Esophagus squamous epithelium (tissue), 5 donors: ENCODE results near the gene BCL11B. TPM values are rescaled to one million over a fixed set of nuclear protein-coding genes. Genes with fewer than 3 reads are reported as not detected.

Experiments used
- DNase-seq: peaks from one replicate; lab custom pipeline; 2025; lab: John Stamatoyannopoulos, UW
- H3K27ac ChIP-seq, 4 donors: fragments of 200-600 bp; sonication (generic); one replicate each; pipeline ENCODE4 v1.5.1; 2016 to 2019; ENCODE audit warnings: mild to moderate bottlenecking in 1 of 4
- H3K27me3 ChIP-seq, 4 donors: fragments of 200-600 bp; sonication (generic); 1 replicate in 3 of 4; 2 replicates in 1 of 4; pipeline versions ENCODE4 v1.5.1 to v1.6.0; 2017 to 2021; ENCODE audit warnings: antibody characterized with exemption in 1 of 4
- H3K36me3 ChIP-seq, 3 donors: fragments of 200-600 bp; sonication (generic); one replicate each; pipeline ENCODE4 v1.5.1; 2016 to 2019
- H3K4me1 ChIP-seq, 3 donors: fragments of 200-600 bp; sonication (generic); one replicate each; pipeline ENCODE4 v1.5.1; 2017 to 2019
- H3K4me3 ChIP-seq, 4 donors: fragments of 200-600 bp; sonication (generic); 1 replicate in 3 of 4; 2 replicates in 1 of 4; pipeline ENCODE4 v1.5.1; 2016 to 2019; ENCODE audit warnings: mild to moderate bottlenecking in 2 of 4, moderate library complexity in 1 of 4
- H3K9me3 ChIP-seq, 3 donors: fragments of 200-600 bp; sonication (generic); one replicate each; pipeline ENCODE4 v1.5.1; 2016 to 2019
- CTCF ChIP-seq, 6 experiments: fragments of 450-650 bp in 4 of 6; fragments of 200-600 bp in 2 of 6; sonication (generic) in 2 of 6; IDR thresholded peaks; one replicate each; pipeline ENCODE4 v1.5.1; 2016 to 2019; ENCODE audit warnings: antibody characterized with exemption in 6 of 6, mild to moderate bottlenecking in 4 of 6, moderate library complexity in 4 of 6
- POLR2A ChIP-seq, 4 donors: fragments of 450-650 bp; IDR thresholded peaks; one replicate each; pipeline ENCODE4 v1.6.1; 2017; ENCODE audit warnings: antibody characterized with exemption in 4 of 4, mild to moderate bottlenecking in 4 of 4, moderate library complexity in 3 of 4
- WGBS, 2 donors: methylation state at CpG; one replicate each; pipeline ENCODE4 v1.1.5; 2018; 5-methylcytosine and 5-hydroxymethylcytosine counted together
- intact Hi-C: fragments of 100-400 bp; cut with DNase I; formaldehyde crosslinking; loops from one replicate; pipeline ENCODE4 v1.15.0; 2022
- total RNA-seq, 4 donors: library from RNA; depleted of rRNA; stranded (reverse); fragments of >200 nt; gene quantifications; one replicate each; pipeline ENCODE4 v1.1.0, GENCODE V29; 2016
- donor health status: DM: yes; HTN: yes; CAD: no.

The BCL11B gene
- total RNA-seq, 4 donors from 2014 or later, result 10.1 to 19.3 (median 12.9) TPM

DNA sequence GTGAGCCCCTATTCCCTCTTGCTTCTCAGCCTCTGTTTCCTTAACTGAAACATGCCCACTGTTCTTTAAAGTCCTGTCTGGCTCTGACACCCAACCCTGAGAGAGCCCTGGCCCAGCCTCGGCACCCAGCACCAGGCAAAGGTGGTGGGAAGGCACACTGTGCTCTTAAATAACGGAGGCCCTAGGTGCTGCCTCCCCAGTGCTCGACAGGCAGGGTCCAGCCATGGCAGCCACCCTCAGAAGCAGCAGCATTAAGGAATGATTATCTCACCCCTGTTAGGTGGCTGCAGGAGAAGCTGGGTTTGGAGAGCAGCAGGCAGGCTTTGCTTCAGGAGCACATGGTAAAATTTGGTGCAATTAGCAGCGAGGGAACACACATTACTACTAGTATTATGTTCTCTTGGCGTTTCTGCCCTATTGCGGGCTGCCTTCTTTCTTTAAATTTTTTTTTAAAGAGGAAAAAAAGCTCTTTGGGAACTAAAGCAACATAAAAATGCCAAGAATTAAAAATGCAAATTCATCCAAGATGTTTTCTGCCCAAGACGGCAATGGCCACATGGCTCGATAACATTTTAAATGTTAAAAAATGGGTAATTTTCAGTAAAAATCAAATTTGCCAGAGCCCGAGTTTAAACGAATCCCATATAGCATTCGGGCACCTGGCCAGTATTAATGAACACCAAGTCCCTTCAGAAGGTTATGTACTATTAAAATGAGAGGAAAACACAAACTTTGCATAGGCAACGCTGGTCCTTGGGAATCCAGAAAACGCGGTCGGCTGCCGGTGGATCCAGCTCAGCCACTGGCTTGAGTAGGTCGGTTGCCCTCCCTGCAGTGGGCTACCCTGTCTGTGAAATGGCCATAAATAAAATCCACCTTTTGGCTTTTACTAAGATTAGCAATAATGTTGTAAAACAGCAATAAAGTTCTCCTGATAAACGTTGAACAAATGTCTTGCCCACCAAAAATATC is 152.2 kb downstream of the BCL11B start:
- TF ChIP-seq POLR2A (IDR thresholded peaks at IDR 0.05) (no peak), CTCF (IDR thresholded peaks at IDR 0.05) (no peak)
- Histone ChIP-seq H3K4me1 (peaks cover 0 to 6% (median 0%) of the 10 kb centered on the region in 3 donors), H3K27ac (no peak overlapping the region), H3K9me3 (no peaks in the 10 kb centered on the region), H3K27me3 (peaks cover 0 to 42% (median 1%) of the 10 kb centered on the region in 4 donors), H3K36me3 (no peaks in the 10 kb centered on the region), H3K4me3 (no peak overlapping the region)
- intact Hi-C loops, result no loop called here
- no peak for DNase-seq
- WGBS, 2 donors, result 81 to 82% methylated on average over 15 of the region's 18 CpGs

Other genes starting within 250 kb of the BCL11B start
- gene SETD3, start 208.7 kb upstream of the BCL11B start, total RNA-seq, result 10 to 100 TPM; 29.1 to 65.4 (median 36.3) TPM
- gene CCNK, start 209.2 kb upstream of the BCL11B start, total RNA-seq, result 10 to 100 TPM; 13.4 to 39.9 (median 29.5) TPM